Effector CD8-positive, alpha-beta T cell (primary cell): ENCODE results near the gene ESRRA.

Experiments used
- DNase-seq: peaks from one replicate; lab custom pipeline; 2025; lab: John Stamatoyannopoulos, UW
- total RNA-seq, 4 experiments: gene quantifications; one replicate each; lab custom pipeline; 2026; lab: John Stamatoyannopoulos, UW

Gene ESRRA
- 28.3 to 62.5 (median 50.8) reads per million in 4 experiments for total RNA-seq

DNA sequence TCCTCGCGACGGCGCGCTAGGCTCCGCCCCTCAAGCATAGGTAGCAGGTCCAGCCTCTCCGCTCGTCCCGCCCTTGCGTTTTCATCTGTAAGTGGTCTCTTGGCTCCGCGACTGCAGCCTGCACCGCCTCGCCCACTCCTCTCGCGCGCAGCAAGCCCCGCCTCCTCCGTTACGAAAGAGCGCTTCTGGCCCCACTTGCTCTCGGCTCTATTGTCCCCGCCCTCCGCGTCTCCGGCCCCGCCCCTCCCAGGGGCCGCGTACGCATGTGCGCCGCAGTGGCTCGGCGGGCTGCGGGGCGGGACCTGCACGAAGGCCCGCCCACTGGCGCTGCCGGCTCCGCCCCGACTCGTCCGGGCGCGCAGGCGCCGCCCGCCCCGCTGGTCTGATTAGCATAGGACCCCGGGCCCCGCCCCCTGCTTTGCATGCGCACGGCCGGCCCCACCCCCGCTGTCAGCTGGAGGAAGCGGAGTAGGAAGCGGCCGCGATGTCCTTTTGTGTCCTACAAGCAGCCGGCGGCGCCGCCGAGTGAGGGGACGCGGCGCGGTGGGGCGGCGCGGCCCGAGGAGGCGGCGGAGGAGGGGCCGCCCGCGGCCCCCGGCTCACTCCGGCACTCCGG, at the start of gene ESRRA:
ESRRA (plus strand) TSS at position 450 of the 616 bp plus-strand sequence. CDS start 1,656 bp downstream, outside the sequence.
- peak; percentile 99 for DNase-seq

DNA sequence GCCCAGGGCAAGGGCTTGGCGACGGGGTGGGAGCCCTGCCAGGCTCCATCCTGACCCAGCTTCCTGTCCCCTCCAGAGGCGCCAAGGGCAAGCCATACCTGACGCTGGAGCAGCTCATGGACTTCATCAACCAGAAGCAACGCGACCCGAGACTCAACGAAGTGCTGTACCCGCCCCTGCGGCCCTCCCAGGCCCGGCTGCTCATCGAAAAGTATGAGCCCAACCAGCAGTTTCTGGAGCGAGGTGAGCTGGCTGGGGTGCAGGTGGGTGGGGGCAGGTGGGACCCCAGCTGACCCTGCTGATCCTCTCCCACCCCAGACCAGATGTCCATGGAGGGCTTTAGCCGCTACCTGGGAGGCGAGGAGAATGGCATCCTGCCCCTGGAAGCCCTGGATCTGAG, 49.0 kb upstream of the ESRRA start:
- no peak for DNase-seq

DNA sequence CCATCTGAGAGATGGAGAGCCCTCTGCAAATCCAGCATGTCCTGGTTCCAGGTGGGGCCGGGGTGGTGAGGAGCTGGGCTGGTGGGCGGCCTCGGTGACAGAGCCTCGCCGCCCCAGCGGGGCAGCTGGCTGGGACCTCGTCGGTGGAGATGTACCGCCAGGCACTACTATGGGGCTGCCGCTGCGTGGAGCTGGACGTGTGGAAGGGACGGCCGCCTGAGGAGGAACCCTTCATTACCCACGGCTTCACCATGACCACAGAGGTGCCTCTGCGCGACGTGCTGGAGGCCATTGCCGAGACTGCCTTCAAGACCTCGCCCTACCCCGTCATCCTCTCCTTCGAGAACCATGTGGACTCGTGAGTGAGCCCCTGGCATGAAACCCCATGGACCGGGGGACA, 47.0 kb upstream of the ESRRA start:
- no peak for DNase-seq

DNA sequence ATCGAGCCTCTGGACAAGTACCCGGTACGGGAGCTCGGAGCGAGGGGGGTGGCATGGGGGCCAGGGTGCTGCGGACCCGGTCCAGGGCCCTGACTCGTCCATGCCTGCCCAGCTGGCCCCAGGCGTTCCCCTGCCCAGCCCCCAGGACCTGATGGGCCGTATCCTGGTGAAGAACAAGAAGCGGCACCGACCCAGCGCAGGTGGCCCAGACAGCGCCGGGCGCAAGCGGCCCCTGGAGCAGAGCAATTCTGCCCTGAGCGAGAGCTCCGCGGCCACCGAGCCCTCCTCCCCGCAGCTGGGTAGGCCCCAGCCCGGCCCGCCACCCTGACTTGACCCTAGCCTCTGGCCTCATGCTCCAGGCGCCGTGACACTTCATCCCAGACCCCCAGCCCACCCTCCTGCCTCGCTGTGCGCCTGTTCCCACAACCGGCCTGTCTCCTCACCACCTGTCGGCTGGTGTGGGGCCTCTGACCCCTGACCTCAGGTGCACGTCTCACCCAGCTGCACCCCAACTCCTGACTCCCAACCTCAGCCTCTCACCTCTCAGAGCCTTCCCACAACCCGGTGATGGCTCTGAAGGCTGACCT, 46.3 kb upstream of the ESRRA start:
- no peak for DNase-seq

- no peak for DNase-seq
Measured at GRCh38 chr11:64259533-64260067, 45.7 kb upstream of the ESRRA start.

DNA sequence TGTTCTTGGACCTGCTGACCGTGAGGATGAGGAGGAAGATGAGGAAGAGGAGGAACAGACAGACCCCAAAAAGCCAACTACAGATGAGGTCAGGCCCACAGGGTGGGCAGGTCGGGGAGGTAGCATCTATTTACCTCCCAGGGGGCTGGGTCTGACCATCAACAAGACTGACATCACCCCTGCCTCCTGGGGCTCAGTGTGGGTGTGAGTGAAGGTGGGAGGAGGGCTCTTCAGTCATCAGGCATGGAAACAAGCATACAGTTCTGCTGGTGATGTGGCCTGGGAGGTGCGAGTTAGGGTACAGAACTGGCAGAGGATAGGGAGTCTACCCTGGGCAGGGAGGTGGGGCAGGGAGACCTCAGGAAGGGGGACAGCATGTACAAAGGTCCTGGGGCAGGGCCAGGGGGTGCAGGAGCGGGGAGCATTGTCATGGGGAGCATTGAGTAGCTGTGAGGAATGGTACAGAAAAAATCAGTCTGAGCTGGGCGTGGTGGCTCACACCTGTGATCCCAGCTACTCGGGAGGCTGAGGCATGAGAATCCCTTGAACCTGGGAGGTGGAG, 45.1 kb upstream of the ESRRA start:
- DNase-seq, result no peak

GRCh38 chr11:64261556-64262080, 43.7 kb upstream of the ESRRA start:
- DNase-seq, result no peak

DNA sequence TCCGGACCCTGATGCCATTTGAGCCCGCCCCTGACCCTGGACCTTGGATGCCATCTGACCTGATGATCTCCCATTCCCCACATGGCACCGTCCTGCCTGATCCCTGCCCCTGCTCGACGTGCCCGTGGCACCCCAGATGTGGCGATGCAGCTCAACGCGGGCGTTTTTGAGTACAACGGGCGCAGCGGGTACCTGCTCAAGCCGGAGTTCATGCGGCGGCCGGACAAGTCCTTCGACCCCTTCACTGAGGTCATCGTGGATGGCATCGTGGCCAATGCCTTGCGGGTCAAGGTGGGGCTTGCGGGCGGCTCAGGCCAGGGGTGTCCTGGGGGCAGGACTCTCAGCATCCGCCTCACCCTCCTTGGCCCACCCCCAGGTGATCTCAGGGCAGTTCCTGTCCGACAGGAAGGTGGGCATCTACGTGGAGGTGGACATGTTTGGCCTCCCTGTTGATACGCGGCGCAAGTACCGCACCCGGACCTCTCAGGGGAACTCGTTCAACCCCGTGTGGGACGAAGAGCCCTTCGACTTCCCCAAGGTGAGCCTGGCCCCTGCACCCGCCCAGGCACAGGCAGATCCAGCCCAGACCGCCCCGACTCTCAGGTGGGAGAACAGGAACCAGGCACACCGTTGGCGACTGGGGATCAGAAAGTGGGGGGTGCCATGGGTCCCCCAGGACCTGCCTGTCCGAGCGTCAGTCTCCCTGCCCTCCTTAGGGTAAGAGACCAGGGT, 42.9 kb upstream of the ESRRA start:
- no peak for DNase-seq

GRCh38 chr11:64263021-64263946, 42.0 kb upstream of the ESRRA start:
- no peak for DNase-seq

GRCh38 chr11:64263947-64264317, 41.4 kb upstream of the ESRRA start:
- no peak for DNase-seq

DNA sequence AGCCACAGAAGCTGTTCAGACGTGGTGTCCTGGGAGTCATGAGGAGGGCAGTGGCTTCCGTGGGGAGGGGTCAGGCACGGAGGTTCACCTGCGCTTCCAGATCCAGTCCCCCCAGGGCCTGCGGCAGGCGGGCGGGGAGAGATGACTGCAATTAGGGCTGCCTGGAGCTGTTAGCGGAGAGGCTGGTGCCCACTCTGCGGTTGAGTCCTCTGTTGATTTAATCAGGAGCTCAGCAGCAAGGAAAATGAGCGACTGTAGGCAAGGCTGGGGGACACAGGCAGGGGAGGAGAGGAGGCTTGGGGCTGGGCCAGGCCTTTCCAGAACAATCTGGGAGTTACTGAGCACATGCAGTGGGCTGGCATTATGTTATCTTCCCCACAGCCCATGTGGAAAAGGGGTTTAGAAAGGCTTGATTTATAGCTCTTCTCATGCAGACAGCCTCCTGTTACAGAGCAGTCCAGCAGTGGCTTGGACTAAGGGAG, 40.9 kb upstream of the ESRRA start:
- no peak for DNase-seq

- no peak for DNase-seq
Measured at GRCh38 chr11:64265176-64266160, 39.9 kb upstream of the ESRRA start.

GRCh38 chr11:64266339-64266738, 39.0 kb upstream of the ESRRA start:
- no peak for DNase-seq

- no peak for DNase-seq
Measured at GRCh38 chr11:64267207-64267945, 37.9 kb upstream of the ESRRA start.

DNA sequence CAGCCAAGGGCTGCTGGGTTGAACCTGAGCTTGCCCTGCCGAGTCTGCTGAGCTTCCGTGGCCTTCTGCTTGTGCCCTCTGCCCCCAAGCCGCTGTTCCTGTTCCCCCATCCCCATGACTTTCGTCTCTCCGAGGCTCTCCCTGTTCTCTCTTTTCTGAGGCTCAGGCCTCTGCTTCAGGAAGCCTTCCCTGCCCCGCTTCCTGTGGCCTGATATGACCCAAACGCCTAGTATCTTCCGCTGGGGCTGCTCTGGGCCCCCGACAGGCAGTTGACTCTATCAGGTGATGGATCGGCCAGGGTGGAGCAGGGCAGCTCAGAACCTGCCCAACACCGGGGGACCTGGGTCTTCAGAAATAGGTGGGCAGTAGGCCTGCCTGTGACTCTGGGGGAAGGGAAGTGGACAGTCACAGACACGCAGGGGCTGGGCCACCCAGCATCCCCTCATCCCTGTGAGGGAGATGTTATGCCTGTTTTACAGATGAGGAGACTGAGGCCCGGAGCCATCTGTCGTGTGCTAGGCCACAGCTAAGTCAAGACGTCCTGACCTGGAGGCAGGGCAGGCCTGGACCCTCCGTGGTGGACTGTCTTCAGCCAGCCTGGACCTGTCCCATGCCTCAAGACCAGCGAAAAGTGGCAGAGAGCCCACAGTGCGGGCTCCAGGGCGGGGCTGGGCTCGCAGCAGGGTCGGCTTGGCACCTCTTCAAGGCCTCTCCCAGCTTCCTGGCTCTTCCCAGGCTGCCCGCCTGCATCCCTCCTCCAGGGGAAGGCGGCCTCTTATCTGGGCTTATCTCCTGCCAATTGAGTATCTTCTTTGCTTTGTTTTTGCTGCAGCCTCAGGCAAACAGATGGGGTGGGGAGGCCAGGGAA, 37.1 kb upstream of the ESRRA start:
- DNase-seq, result no peak

DNA sequence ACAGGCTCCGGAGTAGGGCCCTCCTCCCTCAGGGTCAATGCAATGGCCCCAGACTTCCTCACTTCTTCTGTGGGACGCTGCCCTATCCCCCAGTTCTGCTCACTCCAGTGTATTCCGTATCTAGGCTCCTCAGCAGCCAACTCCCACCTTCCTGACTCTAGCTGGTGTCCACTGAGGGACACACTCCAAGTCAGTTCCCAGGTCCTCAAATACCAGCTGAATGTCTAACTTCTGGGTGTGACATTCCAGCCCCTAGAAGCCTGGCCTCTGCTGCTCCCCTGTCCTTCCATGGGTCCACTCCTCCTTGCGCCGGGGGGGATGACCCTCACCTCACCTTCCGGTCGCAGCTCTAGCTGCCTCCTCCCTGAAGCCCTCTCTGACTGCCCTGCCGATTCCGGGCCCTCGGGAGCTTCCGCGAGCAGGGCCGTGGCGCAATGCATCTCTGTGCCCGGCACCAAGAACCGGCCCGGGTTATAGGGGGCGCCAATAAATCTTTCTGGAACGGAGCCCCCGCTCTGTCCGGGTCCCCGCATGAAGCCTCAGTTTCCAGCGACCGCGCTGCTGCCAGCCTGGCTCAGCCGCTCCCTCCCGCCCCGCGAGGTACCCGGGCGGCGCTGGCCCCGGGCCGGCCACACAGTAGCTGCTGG, 36.3 kb upstream of the ESRRA start:
- DNase-seq, result no peak

DNA sequence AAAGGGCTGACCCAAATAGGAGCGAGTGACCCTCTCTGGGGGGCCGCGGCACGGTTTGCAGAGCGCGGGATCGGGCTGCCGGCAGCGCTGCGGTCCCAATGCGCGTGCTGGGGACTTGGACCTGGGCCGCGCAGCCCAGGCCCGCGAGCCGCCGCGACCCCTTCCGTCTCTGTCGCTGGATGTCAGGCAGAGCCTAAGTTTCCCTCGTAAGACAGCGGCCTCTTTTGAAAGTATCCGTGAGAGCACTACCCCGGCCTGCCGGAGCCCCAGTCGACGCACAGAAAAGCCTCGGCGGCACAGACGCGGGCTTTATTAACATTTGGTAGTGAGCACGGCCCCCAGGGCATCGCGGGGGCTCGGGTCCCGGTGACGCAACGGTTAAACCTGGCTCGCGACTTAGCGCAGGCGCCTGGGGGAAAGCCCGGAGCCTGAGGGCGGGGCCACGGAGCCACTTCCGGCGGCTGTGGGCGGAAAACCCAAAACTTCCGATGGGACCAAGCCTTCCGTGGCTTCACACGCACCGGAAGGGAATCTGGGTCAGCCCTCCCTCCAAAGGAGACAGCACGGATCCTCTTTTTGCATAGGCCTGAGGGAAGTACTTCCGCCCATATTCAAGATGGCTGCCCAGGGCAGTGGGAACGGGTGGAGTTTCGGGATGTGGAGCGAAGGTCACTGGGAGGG, 35.6 kb upstream of the ESRRA start:
- peak; percentile 94 for DNase-seq
